Measurements from ENCODE around the gene KIF26B.

KIF26B gene

DNA sequence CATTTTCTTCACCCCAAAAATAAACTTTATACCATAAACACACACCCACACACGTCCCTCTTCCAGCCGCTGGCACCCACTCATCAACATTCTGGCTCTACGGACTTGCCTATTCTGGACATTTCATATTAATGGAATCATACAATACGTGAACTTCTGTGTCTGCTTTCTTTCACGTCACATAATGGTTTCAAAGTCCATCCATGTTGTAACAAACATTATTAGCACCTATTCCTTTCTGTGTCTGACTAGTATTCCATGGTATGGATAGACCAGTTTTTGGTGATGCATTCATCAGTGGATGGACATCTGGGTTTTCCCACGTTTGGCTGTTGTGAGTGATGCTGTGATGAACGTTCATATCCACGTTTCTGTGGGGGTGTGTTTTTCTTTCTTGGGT is 323.2 kb downstream of the KIF26B start:
- Histone ChIP-seq H3K4me3 (ENCODE audit: low read length) (no peak overlapping the region), H3K9ac (ENCODE audit: low read length) (no peak overlapping the region), H3K36me3 (ENCODE audit: control insufficient read depth, insufficient read depth, low read length) (no peaks in the 10 kb centered on the region), H3K27ac (ENCODE audit: low read depth, low read length) (no peak overlapping the region), H3K4me1 (ENCODE audit: control insufficient read depth, insufficient read depth, low read length) (no peaks in the 10 kb centered on the region), H3K27me3 (ENCODE audit: control insufficient read depth, insufficient read depth, low read length) (no peaks in the 10 kb centered on the region)

DNA sequence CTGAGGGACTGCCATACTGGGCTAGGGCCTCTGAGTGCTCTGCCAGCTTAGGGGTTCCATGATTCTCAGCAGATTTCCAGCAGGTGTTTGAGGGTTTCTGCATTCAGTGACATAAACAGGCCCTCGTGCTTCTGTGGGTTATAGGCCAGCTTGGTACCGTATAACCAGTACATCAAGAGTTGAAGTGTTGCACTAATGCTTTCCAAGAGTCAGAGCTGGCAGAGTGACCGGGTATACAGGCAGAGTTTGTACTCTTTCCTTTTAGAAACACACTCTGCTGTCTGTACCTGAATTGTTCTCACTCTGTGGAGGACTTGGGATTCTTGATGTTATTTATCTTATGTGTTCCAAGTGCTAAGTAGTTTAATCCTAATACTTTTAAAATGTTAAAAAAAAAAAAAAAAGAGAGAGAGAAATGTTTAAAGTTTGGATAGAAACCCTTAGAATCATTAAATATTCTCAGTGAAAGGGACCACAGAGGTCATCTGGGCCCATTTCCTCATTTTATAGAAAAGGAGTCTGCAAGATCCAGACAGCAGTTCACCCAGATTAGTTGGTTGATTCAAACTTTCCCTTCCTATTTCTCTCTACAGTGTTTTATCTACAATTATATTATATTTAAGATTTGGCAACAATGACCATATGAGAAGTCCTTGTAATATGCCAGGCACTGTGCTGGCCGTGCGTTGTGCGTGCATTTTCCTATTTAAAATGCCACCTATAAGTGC is 325.8 kb downstream of the KIF26B start:
- no peaks in the 10 kb centered on the region for H3K27me3 ChIP-seq (ENCODE audit: control insufficient read depth, insufficient read depth, low read length)
- H3K4me3 ChIP-seq (ENCODE audit: low read length): no peak overlapping the region
- no peaks in the 10 kb centered on the region for H3K36me3 ChIP-seq (ENCODE audit: control insufficient read depth, insufficient read depth, low read length)
- H3K4me1 ChIP-seq (ENCODE audit: control insufficient read depth, insufficient read depth, low read length): no peaks in the 10 kb centered on the region
- H3K9ac ChIP-seq (ENCODE audit: low read length): no peak overlapping the region
- H3K27ac ChIP-seq (ENCODE audit: low read depth, low read length): no peak overlapping the region

DNA sequence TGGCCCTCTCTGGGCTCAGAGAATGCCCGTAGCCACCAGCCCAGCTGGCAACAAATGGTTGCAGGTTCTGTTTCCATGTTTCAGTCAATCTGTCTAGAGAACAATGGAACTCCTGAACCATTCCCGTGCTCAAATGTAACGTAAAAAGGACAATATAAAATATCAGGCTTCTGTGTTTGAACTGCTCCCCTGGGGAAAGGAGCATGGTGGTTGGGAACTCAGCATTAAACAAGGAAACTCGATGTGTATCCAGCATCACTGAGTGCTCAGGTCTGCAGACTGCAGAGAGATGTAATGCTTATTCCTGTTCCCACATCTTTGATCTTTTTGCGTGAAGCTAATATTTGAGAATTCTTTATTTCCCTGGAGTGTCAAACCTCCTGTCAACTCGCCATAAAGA is 326.5 kb downstream of the KIF26B start:
- Histone ChIP-seq H3K4me1 (ENCODE audit: control insufficient read depth, insufficient read depth, low read length) (no peaks in the 10 kb centered on the region), H3K36me3 (ENCODE audit: control insufficient read depth, insufficient read depth, low read length) (no peaks in the 10 kb centered on the region), H3K27ac (ENCODE audit: low read depth, low read length) (no peak overlapping the region), H3K27me3 (ENCODE audit: control insufficient read depth, insufficient read depth, low read length) (no peaks in the 10 kb centered on the region), H3K9ac (ENCODE audit: low read length) (no peak overlapping the region), H3K4me3 (ENCODE audit: low read length) (no peak overlapping the region)

DNA sequence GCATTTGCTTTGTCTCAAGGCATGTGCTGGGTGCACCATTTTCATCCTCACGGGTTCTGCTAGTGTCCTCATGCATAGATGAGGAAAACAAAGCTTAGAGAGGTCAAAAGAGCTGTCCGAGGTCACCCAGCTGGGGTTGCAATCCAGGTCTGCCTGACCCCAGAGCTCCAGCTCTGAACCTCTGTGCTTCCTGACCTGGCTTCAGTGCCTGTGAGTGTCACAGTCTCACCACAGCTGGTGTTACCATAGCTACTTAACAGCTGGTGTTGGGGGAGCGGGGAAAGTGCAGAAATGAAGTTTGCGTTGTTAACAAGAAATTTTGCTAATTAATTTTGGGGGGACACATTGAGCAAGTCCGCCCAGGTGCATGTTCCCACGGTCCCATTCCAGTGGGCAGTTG is 328.5 kb downstream of the KIF26B start:
- Histone ChIP-seq H3K27ac (ENCODE audit: low read depth, low read length) (no peak overlapping the region), H3K4me3 (ENCODE audit: low read length) (no peak overlapping the region), H3K27me3 (ENCODE audit: control insufficient read depth, insufficient read depth, low read length) (no peaks in the 10 kb centered on the region), H3K9ac (ENCODE audit: low read length) (no peak overlapping the region), H3K4me1 (ENCODE audit: control insufficient read depth, insufficient read depth, low read length) (no peaks in the 10 kb centered on the region), H3K36me3 (ENCODE audit: control insufficient read depth, insufficient read depth, low read length) (no peaks in the 10 kb centered on the region)

DNA sequence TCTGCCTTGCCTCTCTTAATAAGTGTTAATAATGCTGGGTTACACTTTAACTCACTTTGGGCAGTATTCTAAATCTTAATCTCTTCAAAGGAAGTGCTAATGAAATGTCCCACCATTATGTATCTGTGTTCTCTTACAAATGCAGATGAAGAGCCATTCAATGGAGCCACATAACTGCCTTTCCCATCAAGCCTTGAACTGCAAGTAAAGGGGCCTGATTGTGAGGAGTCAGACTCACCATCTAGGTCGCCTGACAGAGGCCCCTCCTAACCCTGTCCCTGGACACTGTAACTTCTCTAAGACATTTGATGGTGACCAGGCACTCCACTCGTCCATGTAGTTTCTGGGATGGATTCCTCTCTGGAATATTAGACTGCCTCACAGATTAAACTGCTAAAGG is 329.4 kb downstream of the KIF26B start:
- Histone ChIP-seq H3K36me3 (ENCODE audit: control insufficient read depth, insufficient read depth, low read length) (no peaks in the 10 kb centered on the region), H3K27ac (ENCODE audit: low read depth, low read length) (no peak overlapping the region), H3K9ac (ENCODE audit: low read length) (no peak overlapping the region), H3K4me3 (ENCODE audit: low read length) (no peak overlapping the region), H3K4me1 (ENCODE audit: control insufficient read depth, insufficient read depth, low read length) (no peaks in the 10 kb centered on the region), H3K27me3 (ENCODE audit: control insufficient read depth, insufficient read depth, low read length) (no peaks in the 10 kb centered on the region)

DNA sequence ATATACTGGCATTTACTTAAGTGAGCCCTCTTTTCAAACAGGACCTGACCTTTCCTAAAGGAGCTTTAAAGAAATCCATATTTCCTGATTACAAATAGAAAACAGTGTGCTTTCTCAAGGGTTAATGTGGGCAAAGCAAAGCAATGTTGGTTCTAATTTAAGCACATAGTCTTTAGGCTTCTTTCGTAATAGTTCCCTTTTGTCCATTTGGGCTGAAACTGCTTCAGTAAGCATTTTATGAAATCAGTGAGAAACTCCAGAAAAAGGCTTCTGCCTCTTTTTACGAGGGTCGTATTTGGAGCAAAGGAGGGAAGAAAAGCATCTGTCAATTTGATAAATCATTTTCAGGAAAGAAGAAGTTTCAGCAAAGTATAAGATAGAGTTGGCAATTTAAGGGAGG is 331.2 kb downstream of the KIF26B start:
- H3K27ac ChIP-seq (ENCODE audit: low read depth, low read length): no peak overlapping the region
- no peaks in the 10 kb centered on the region for H3K36me3 ChIP-seq (ENCODE audit: control insufficient read depth, insufficient read depth, low read length)

DNA sequence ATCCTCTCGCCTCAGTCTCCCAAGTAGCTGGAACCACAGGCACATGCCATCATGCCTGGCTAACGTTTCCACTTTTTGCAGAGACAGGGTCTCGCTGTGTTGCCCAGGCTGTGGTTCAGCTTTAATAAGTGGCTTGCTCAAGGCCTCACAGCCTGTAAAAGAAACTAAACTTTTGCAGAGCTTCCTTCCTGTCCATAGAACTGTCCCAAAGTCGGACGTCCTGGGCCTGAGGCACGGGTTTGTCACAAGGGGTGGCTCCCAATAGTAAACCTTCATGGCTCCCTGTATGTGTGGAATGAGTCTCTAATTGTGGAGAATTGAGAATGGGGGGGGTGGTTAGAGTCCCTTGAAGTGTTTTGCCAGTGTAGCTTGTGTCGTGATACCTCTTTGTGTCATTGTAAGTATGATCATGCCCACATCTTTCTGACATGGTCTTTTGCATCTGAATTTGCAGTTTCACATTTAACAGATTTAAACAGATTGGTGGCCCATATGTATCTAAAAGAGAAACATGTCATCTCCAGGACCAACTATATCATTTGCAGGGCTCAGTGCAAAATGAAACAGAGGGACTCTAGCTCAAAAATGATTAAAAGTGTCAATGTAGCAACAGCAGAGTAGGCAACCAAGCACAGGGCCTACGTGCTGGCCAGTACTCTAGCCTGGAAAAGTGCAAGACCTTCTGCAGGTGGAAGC is 332.1 kb downstream of the KIF26B start:
- Histone ChIP-seq H3K27ac (ENCODE audit: low read depth, low read length) (no peak overlapping the region), H3K4me1 (ENCODE audit: control insufficient read depth, insufficient read depth, low read length) (no peaks in the 10 kb centered on the region), H3K4me3 (ENCODE audit: low read length) (no peak overlapping the region), H3K36me3 (ENCODE audit: control insufficient read depth, insufficient read depth, low read length) (no peaks in the 10 kb centered on the region), H3K27me3 (ENCODE audit: control insufficient read depth, insufficient read depth, low read length) (no peaks in the 10 kb centered on the region), H3K9ac (ENCODE audit: low read length) (no peak overlapping the region)

More for the DNA sequence above, 331.2 kb downstream of the KIF26B start:
- Histone ChIP-seq H3K9ac (ENCODE audit: low read length) (no peak overlapping the region), H3K4me1 (ENCODE audit: control insufficient read depth, insufficient read depth, low read length) (no peaks in the 10 kb centered on the region), H3K4me3 (ENCODE audit: low read length) (no peak overlapping the region), H3K27me3 (ENCODE audit: control insufficient read depth, insufficient read depth, low read length) (no peaks in the 10 kb centered on the region)

DNA sequence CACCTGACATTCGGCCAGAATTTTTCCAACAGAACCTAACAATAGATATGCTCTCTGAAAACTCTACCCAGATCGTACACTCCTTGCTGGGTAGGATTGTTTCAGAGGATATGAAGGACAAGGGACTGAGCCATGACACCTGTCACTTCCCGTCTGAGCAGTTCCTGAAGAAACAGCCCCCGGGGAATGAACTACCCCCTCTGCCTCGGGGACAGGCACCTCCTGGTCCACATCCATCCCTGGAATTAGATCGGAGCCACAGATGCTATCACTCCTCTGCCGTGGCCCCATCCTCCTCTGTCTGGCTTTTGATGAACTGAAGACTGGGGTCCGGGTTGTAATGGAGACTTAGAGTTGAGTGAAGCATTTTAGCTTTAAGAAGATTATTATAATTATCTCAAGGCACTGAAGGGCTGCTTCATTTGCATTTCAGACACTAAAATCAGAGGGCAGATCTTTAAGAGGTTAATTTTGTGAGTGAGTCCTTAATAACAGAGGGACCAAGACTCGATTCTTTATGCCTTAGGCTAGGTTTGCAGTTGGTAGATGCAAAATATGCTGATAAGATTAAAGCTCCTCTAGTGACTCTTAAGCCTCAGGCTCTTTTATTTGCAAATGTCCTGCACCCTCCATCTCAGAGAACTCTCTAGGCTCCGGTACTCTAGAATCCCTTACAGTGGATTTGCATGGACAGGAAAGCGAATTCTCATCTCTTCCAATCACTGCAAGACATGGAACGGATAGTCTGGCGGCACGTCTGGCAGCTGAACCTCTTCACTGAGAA is 333.8 kb downstream of the KIF26B start:
- no peak overlapping the region for H3K4me3 ChIP-seq (ENCODE audit: low read length)
- H3K27ac ChIP-seq (ENCODE audit: low read depth, low read length): no peak overlapping the region
- no peaks in the 10 kb centered on the region for H3K4me1 ChIP-seq (ENCODE audit: control insufficient read depth, insufficient read depth, low read length)
- H3K27me3 ChIP-seq (ENCODE audit: control insufficient read depth, insufficient read depth, low read length): no peaks in the 10 kb centered on the region
- no peaks in the 10 kb centered on the region for H3K36me3 ChIP-seq (ENCODE audit: control insufficient read depth, insufficient read depth, low read length)
- H3K9ac ChIP-seq (ENCODE audit: low read length): no peak overlapping the region

DNA sequence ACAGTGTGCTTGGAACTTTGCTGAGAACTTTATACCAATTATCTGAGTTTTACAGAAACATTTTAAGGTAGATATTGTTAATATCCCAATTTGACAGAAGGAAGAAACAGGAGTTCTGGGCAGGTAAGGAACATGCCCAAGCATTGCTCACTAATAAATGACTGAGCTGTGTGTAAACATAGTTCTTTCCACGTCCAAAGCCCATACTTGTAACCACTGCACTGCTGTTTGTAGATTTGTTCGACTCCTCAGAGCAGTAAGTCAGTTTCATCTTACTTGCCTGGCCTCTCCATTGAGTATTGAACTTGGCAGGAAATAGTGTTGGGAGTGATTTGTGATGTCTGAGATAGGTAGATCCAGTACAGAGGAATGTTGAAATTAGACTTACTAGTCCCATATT is 335.1 kb downstream of the KIF26B start:
- no peaks in the 10 kb centered on the region for H3K36me3 ChIP-seq (ENCODE audit: control insufficient read depth, insufficient read depth, low read length)
- H3K27ac ChIP-seq (ENCODE audit: low read depth, low read length): no peak overlapping the region
- H3K9ac ChIP-seq (ENCODE audit: low read length): no peak overlapping the region
- no peak overlapping the region for H3K4me3 ChIP-seq (ENCODE audit: low read length)
- no peaks in the 10 kb centered on the region for H3K4me1 ChIP-seq (ENCODE audit: control insufficient read depth, insufficient read depth, low read length)
- no peaks in the 10 kb centered on the region for H3K27me3 ChIP-seq (ENCODE audit: control insufficient read depth, insufficient read depth, low read length)

DNA sequence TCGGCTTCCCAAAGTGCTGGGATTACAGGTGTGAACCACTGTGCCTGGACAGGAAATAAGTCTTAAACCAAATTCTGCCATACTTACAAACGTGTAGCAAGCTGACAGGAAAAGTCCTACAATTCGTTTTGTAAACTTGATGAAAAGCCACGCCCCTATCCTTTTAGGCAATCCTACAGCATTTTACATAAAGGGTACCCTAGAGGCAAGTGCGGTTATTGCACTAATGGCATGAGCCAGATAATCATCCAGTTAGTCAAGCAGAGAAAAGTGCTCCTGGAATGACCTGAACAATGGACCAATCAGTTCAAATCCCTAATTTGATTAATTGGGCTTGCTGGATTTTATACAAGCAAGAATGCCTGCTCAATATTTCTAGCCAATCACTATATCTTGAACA is 338.2 kb downstream of the KIF26B start:
- Histone ChIP-seq H3K36me3 (ENCODE audit: control insufficient read depth, insufficient read depth, low read length) (no peaks in the 10 kb centered on the region), H3K9ac (ENCODE audit: low read length) (no peak overlapping the region), H3K27ac (ENCODE audit: low read depth, low read length) (no peak overlapping the region), H3K4me3 (ENCODE audit: low read length) (no peak overlapping the region), H3K27me3 (ENCODE audit: control insufficient read depth, insufficient read depth, low read length) (no peaks in the 10 kb centered on the region), H3K4me1 (ENCODE audit: control insufficient read depth, insufficient read depth, low read length) (no peaks in the 10 kb centered on the region)

DNA sequence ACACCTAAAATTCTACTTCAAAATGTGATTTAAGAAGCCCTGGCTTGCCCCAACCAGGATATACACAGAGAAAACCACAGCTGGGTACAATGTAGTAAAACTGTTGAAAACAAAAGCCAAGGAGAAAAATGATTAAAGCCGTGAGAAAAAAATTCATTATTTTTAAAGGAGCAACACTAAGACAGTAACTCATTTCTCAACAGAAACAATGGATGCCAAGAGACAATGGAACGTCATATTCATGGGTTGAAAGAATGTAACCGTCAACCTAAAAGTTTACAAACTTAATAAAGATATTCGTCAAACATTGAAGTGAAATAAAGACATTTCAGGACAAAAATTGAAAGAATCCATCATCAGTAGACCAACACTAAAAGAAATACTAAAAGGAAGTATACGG is 340.9 kb downstream of the KIF26B start:
- Histone ChIP-seq H3K36me3 (ENCODE audit: control insufficient read depth, insufficient read depth, low read length) (no peaks in the 10 kb centered on the region), H3K9ac (ENCODE audit: low read length) (no peak overlapping the region), H3K27ac (ENCODE audit: low read depth, low read length) (no peak overlapping the region), H3K27me3 (ENCODE audit: control insufficient read depth, insufficient read depth, low read length) (no peaks in the 10 kb centered on the region), H3K4me3 (ENCODE audit: low read length) (no peak overlapping the region), H3K4me1 (ENCODE audit: control insufficient read depth, insufficient read depth, low read length) (no peaks in the 10 kb centered on the region)

DNA sequence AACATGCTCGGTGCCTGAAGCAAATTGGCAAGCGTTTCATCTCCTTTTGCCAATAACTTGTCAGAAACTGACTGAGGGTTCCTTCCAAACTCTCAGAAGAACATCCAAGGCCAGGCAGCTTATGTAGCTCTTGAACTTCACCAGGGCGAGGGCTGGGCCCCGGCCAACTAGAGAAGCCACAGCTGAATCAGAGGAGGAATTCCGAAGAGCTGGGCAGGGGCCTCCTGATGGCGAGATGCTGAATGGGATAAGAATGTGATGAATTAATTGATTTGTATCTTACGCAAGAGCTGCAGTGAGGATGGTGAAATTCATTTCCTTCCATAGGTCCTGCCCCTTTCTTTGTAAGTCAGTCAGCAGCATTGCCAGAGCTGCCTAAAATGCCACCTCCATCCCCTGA is 345.8 kb downstream of the KIF26B start:
- H3K4me3 ChIP-seq (ENCODE audit: low read length): no peak overlapping the region
- H3K9ac ChIP-seq (ENCODE audit: low read length): no peak overlapping the region
- no peaks in the 10 kb centered on the region for H3K27me3 ChIP-seq (ENCODE audit: control insufficient read depth, insufficient read depth, low read length)
- H3K4me1 ChIP-seq (ENCODE audit: control insufficient read depth, insufficient read depth, low read length): no peaks in the 10 kb centered on the region
- no peaks in the 10 kb centered on the region for H3K36me3 ChIP-seq (ENCODE audit: control insufficient read depth, insufficient read depth, low read length)
- H3K27ac ChIP-seq (ENCODE audit: low read depth, low read length): no peak overlapping the region
